Right atrium auricular region (tissue), 2 donors: ENCODE measurements around the gene ARHGAP6. TPM values are rescaled to one million over a fixed set of nuclear protein-coding genes. Genes with fewer than 3 reads are reported as not detected.

ENCODE experiments used
- DNase-seq: peaks from one replicate; pipeline ENCODE4 v3.0.0-alpha.2; 2019; ENCODE audit warnings: low spot score
- H3K27ac ChIP-seq, 2 donors: fragments of 200-600 bp; sonication (generic); 1 replicate in 1 of 2; 2 replicates in 1 of 2; pipeline ENCODE4 v1.5.1; 2016 to 2019
- H3K27me3 ChIP-seq, 2 donors: fragments of 200-600 bp; sonication (generic); one replicate each; pipeline versions ENCODE4 v1.5.1 to v1.6.0; 2017 to 2019
- H3K36me3 ChIP-seq: fragments of 200-600 bp; sonication (generic); one replicate; pipeline ENCODE4 v1.5.1; 2016
- H3K4me1 ChIP-seq, 2 donors: fragments of 200-600 bp; sonication (generic); one replicate each; pipeline versions ENCODE4 v1.5.1 to v1.6.0; 2017 to 2019
- H3K4me3 ChIP-seq, 2 donors: fragments of 200-600 bp; sonication (generic); 1 replicate in 1 of 2; 2 replicates in 1 of 2; pipeline ENCODE4 v1.5.1; 2017 to 2019; ENCODE audit warnings: mild to moderate bottlenecking in 1 of 2, moderate library complexity in 1 of 2
- H3K9me3 ChIP-seq, 2 donors: fragments of 200-600 bp; sonication (generic); one replicate each; pipeline ENCODE4 v1.5.1; 2019
- CTCF ChIP-seq, 2 donors: fragments of 200-600 bp; sonication (generic); IDR thresholded peaks; one replicate each; pipeline ENCODE4 v1.5.1; 2019; ENCODE audit warnings: antibody characterized with exemption in 2 of 2
- total RNA-seq, 2 donors: library from RNA; depleted of rRNA; stranded (reverse); fragments of >200 nt; gene quantifications; one replicate each; pipeline ENCODE4 v1.1.0, GENCODE V29; 2016

Gene ARHGAP6
- total RNA-seq, 2 donors from 2014 or later: 5.1 to 9.4 TPM

GRCh38 chrX:11591723-11592346, 73.9 kb downstream of the ARHGAP6 start:
- Histone ChIP-seq H3K27ac (no peak overlapping the region), H3K9me3 (no peaks in the 10 kb centered on the region), H3K4me3 (no peak overlapping the region), H3K27me3 (no peaks in the 10 kb centered on the region), H3K4me1 (no peaks in the 10 kb centered on the region), H3K36me3 (no peaks in the 10 kb centered on the region)
- DNase-seq: no peak
- TF ChIP-seq CTCF (IDR thresholded peaks at IDR 0.05): no peak

DNA sequence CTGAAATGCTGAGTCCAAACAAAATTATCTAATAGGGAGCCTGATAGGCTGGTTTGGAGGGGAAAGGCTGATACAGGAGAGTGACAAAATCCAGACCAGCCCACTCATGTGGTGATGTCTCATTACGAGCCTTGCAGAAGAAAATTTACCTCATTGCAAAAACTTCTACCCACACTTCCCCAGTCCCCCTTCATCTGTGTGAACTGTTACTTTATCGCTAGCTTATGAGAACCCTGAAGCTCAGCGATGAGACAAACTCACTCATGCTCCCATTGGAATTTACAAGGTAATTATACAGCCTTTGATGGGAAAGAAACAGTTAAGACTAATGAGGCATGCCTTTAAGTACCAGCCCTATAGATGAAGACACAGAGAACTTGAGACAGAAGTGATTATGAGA, 76.1 kb downstream of the ARHGAP6 start:
- no peak for TF ChIP-seq CTCF (IDR thresholded peaks at IDR 0.05)
- DNase-seq: no peak

DNA sequence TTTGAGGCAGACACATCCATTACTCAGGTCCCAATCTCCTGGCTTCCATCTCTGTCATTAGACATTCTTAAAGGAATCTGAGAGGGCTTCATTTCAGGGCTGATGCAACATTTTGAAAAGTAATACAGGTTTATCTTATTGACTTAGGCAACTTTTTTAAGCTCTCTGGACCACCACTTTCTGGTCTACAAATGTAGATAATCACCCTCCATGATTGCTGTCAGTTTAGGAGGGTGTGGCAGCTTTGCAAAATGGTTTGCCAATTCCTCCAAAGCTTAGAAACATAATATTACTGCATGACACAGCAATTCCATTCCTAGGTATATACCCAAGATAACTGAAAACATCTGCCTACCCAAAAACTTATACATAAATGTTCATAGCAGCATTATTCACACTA, 77.6 kb downstream of the ARHGAP6 start:
- Histone ChIP-seq H3K36me3 (no peaks in the 10 kb centered on the region), H3K27ac (no peak overlapping the region), H3K4me1 (no peaks in the 10 kb centered on the region), H3K4me3 (no peak overlapping the region), H3K27me3 (no peaks in the 10 kb centered on the region), H3K9me3 (no peaks in the 10 kb centered on the region)
- TF ChIP-seq CTCF (IDR thresholded peaks at IDR 0.05): no peak
- no peak for DNase-seq

More for the DNA sequence above, 76.1 kb downstream of the ARHGAP6 start:
- Histone ChIP-seq H3K4me3 (no peak overlapping the region), H3K27me3 (no peaks in the 10 kb centered on the region), H3K27ac (no peak overlapping the region), H3K4me1 (no peaks in the 10 kb centered on the region), H3K9me3 (no peaks in the 10 kb centered on the region), H3K36me3 (no peaks in the 10 kb centered on the region)

GRCh38 chrX:11585174-11585573, 80.5 kb downstream of the ARHGAP6 start:
- Histone ChIP-seq H3K4me1 (no peaks in the 10 kb centered on the region), H3K36me3 (no peaks in the 10 kb centered on the region), H3K9me3 (no peaks in the 10 kb centered on the region), H3K27me3 (no peaks in the 10 kb centered on the region), H3K27ac (no peak overlapping the region), H3K4me3 (no peak overlapping the region)
- DNase-seq: no peak
- no peak for TF ChIP-seq CTCF (IDR thresholded peaks at IDR 0.05)

GRCh38 chrX:11580789-11581188, 84.9 kb downstream of the ARHGAP6 start:
- Histone ChIP-seq H3K27ac (no peak overlapping the region), H3K4me3 (no peak overlapping the region), H3K27me3 (no peaks in the 10 kb centered on the region), H3K9me3 (no peaks in the 10 kb centered on the region), H3K36me3 (no peaks in the 10 kb centered on the region), H3K4me1 (no peaks in the 10 kb centered on the region)
- DNase-seq: no peak
- no peak for TF ChIP-seq CTCF (IDR thresholded peaks at IDR 0.05)
